ENCODE data around the gene PI4KA.

Gene PI4KA

DNA sequence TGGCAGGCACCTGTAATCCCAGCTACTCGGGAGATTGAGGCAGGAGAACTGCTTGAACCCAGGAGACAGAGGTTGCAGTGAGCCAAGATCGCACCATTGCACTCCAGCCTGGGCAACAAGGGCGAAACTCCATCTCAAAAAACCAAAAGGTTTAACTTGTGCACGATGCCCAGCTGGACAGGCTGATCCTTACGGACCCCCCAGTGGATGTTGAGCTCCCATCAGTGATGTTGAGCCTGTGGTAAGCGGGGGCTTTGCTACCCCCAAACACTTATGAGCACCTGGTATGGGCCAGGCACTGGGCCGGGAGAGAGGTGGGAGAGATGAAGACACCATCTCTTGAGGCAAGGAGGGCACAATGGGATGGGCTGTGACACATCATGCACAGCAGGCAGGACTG lies 92.1 kb downstream of the PI4KA start:
- no peak for DNase-seq

GRCh38 chr22:20765938-20766337 lies 92.7 kb downstream of the PI4KA start:
- DNase-seq = no peak

DNA sequence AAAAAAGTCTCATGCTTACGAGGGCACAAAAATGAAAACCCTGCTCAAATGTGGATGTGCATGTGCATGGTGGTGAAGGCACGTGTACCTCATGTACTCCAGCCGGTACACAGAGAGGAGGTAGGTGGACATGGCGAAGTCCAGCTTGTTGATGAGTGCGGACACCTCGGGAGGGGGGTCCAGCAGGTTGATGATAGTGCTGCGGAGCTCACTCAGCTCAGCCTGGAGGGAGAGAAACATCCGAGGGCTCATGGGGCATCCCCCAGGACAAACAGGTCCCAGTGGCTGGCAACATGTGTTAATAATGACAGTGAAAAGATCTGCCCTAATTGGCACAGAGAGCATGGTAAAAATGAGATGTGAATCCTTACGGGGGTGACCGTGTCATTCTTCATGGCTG lies 93.9 kb downstream of the PI4KA start:
- no peak for DNase-seq

GRCh38 chr22:20764471-20764720 lies 94.2 kb downstream of the PI4KA start:
- DNase-seq = no peak

GRCh38 chr22:20763630-20764470 lies 94.8 kb downstream of the PI4KA start:
- DNase-seq = no peak

- no peak for DNase-seq
These were observed 96.3 kb downstream of the PI4KA start for GRCh38 chr22:20762233-20762796.

GRCh38 chr22:20761536-20761935 lies 97.1 kb downstream of the PI4KA start:
- no peak for DNase-seq

- no peak for DNase-seq
These were observed 98.5 kb downstream of the PI4KA start for GRCh38 chr22:20760084-20760483.

DNA sequence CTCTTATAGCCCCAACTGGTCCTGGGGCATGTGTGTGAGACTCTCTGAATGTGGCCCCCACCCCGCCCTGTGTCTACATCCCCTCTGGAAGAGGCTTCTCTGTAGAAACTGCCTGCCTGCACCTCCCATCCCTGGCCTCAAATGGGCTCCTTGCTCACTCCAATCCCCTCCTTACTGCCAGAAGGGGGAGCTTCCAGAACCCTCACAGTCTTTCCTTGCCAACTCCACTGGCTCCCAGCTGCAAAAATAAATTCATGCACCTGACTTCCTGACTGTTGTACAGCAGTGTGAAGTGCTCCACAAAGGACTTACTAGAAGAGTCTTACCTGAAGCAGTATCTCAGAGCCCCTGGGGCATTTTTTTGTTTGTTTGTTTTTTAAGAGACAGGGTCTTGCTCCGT lies 99.9 kb downstream of the PI4KA start:
- no peak for DNase-seq

- no peak for DNase-seq
These were observed 101.8 kb downstream of the PI4KA start for GRCh38 chr22:20756846-20757245.

DNA sequence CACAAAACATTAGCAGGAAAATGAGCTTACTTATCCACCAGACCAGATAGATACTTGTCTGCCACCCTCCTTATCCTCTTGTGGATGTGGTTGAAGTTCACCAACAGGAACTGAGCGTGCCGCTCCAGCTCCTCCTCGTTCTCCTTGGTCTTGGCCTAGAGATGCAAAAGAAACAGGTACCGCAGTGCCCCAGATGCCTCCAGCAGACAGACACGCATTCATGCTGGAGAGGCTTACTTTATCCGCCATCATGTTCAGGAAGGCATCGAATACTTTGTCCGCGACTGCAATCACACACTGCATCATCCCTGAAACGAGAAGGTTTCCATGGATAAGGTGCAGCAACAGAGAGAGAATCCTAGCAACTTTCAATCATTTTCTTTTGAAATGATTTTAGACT lies 105.7 kb downstream of the PI4KA start:
- no peak for DNase-seq

DNA sequence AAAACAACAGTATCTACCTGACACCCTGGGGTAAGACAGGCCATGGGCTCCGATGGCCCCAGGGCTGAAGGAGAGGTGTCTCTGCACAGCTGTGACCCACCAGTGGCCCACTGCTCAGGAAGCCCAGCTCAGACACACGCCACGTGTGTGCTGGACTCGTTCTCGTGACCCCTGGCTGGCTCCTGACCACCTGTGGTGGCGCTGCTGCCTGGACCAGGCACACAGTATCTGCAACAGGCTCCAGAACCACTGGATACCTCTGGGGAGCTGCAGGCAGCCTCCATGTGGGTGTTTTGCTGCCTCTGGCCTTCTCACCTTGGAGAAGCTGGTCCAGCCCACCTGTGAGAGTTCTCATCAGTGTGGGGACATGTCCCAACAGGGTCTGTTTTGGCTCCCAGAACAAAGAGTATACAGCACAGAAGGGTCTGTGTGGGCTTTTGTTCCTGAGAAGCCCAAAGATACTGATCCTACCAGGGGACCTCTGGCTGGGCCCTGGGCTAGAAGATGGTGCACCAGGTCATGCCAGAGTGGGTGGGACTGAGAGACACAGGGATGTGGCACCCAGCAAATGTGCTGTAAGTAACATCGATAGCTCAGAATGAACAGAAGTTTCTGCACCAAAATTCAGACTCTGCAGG lies 106.4 kb downstream of the PI4KA start:
- DNase-seq = no peak

GRCh38 chr22:20751185-20751851 lies 107.3 kb downstream of the PI4KA start:
- no peak for DNase-seq

DNA sequence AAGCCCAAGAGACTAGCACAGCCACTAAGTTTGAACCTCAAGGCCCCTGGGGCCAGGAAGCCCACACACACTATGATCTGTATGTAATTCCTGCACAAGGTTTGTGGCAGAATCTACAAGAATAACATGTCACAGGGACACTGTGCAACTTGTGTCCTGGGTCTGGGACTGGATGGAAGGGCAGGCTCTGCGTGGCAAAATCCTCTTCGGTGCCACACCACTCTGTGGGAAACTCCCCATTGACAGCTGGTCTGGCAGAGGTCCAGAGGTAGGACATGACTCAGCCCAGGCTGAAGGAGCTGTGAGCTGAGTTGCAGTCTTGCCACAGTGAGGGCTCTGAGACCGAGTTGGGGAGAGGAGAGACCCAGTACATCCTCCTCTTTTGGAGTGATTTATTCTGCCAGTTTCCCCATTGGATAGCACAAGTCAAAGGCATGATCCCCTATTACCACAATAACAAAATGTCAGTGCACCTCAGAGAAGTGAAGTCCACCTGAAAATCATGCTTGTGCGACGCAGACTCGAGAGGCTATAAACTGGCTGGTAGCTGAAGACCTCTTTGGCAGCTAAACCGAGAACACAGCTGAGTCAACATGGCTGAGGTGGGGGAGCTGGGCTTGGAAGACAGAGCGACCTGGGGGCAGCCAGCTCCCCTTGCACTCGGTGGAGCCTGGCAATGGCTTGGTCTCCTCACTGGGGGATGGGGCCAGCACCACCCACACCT lies 108.0 kb downstream of the PI4KA start:
- no peak for DNase-seq

- no peak for DNase-seq
These were observed 109.2 kb downstream of the PI4KA start for GRCh38 chr22:20749453-20749852.

DNA sequence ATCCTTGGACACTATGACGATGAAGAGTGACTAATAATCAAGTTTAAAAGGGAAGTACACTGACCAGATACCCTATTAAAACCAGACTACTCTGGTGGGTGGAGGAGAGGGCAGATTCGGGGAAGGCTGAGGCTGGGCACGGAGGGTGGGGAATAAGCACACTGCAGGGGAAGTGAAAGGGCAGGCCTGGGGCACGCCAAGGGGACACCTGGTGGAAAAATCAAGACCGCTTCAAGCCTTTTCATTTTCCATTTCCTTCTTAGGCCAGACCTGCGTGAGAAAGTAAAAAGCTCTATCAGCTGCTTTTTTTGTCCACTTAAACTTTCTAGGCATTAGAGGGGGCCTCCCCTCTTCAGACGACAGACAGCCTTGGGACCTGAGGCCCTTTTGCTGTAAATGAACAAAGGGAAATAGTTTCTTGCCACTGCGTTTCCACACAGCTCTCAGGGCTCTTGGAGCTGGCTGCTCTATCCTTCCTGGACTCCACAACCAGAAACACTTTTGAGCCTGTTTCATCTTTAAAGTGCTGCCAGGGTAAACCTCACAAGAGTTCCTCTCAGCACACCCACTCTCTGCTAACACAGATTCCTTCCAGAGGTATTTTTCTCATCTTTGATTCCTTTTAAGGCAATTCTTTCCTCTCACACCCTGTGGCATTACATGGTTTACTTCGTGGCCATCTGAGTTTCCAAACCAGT lies 109.7 kb downstream of the PI4KA start:
- DNase-seq = no peak

DNA sequence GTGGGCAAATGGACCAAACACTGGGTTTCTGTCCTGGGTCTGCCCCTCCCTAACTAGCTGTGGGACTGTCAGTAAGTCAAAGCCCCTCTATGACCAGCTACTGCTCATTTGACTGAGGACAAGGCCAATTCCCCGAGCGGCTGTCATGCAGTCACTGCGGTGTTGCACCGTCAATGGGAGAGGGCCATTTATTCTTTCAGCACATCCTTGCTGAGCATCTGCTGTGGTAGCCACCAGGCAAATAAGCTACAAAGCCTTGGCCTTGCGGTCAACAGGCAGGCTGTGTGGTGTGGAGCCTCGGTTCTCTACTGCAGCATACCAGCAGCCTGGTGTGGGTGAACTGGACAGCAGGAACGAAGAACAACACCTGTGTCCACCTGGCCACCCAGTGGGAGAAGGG lies 110.5 kb downstream of the PI4KA start:
- DNase-seq = no peak

DNA sequence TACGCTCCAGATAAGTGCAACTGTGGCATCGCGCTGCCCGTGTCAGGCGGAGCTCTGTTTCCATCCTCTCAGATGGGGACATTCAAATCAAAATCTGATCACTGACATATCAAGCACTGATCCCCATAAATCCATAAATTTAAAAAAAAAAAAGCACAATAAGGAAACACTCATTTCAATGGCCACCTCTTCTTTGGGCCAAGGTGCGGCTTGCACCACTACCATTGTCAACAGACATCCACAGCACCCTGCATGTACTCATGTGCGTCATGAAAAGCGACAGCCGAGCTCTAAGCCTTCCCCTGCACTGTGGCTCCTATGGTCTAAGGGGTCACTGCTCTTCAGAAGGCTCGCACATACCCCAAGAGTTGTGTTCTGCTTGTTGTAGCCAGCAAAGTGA lies 111.4 kb downstream of the PI4KA start:
- no peak for DNase-seq

- DNase-seq = no peak
These were observed 112.0 kb downstream of the PI4KA start for GRCh38 chr22:20746431-20747189.

GRCh38 chr22:20745119-20745518 lies 113.5 kb downstream of the PI4KA start:
- no peak for DNase-seq

DNA sequence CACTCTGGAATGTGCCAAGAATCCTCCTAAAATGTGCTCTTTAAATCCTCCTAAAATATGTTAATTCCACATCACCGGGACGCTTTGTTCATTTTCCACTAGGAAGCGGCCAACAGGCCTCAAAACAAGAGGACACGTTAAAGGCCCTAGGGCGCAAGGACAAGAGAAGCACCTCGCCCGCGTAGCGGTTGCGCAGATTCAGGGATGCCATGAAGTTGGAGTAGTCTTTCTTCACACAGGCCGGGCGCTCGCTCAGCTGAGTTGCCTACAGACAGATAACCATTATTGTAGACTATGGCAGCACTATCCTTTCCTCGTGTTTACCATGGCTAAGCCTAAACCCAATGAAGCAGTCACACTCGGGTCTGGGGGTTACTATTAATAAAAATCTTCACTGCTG lies 114.2 kb downstream of the PI4KA start:
- no peak for DNase-seq

GRCh38 chr22:20742764-20743163 lies 115.8 kb downstream of the PI4KA start:
- DNase-seq = no peak

Data from NCI-H748 treated with DMSO at 0.1 percent for 48 hours (cell line).